MM.1S (cell line): ENCODE measurements around the gene UBL3.

ENCODE experiments used
- DNase-seq: peaks from one replicate; pipeline ENCODE4 v3.0.0-alpha.2; 2015
- H2AFZ ChIP-seq: fragments of 300-600 bp; sonication (generic); 2 replicates; pipeline ENCODE4 v1.6.0; 2016; ENCODE audit warnings: antibody characterized with exemption, low read length
- H3F3A ChIP-seq: fragments of 300-600 bp; sonication (generic); 2 replicates; pipeline ENCODE4 v1.6.1; 2016; ENCODE audit warnings: mild to moderate bottlenecking, antibody characterized with exemption, low read length, moderate library complexity, mixed read lengths; ENCODE audit not compliant: insufficient read depth
- H3K27ac ChIP-seq: fragments of 300-600 bp; sonication (generic); 2 replicates; pipeline ENCODE4 v1.5.1; 2016; ENCODE audit warnings: mild to moderate bottlenecking, low read length
- H3K27me3 ChIP-seq: fragments of 300-600 bp; sonication (generic); replicated peaks from 2 replicates; pipeline ENCODE4 v1.6.0; 2016; ENCODE audit warnings: low read length; ENCODE audit not compliant: insufficient read depth
- H3K36me3 ChIP-seq: fragments of 300-600 bp; sonication (generic); replicated peaks from 2 replicates; pipeline ENCODE4 v1.6.1; 2016; ENCODE audit warnings: mild to moderate bottlenecking, low read length, mixed read lengths; ENCODE audit not compliant: insufficient read depth
- H3K4me1 ChIP-seq: fragments of 300-600 bp; sonication (generic); 2 replicates; pipeline ENCODE4 v1.6.1; 2016; ENCODE audit warnings: low read length, mixed read lengths
- H3K4me2 ChIP-seq: fragments of 300-600 bp; sonication (generic); 2 replicates; pipeline ENCODE4 v1.6.0; 2016; ENCODE audit warnings: low read depth, low read length
- H3K4me3 ChIP-seq: fragments of 300-600 bp; sonication (generic); 2 replicates; pipeline ENCODE4 v1.5.1; 2016; ENCODE audit warnings: low read length, mixed read lengths
- H3K79me2 ChIP-seq: fragments of 300-600 bp; sonication (generic); 2 replicates; pipeline ENCODE4 v1.6.1; 2016; ENCODE audit warnings: mixed run types, low read length, mixed read lengths
- H3K9ac ChIP-seq: fragments of 300-600 bp; sonication (generic); 2 replicates; pipeline ENCODE4 v1.6.1; 2016; ENCODE audit warnings: low read length, mixed read lengths
- H3K9me2 ChIP-seq: fragments of 300-600 bp; sonication (generic); replicated peaks from 2 replicates; pipeline ENCODE4 v1.6.1; 2016; ENCODE audit warnings: mild to moderate bottlenecking, low read length, mixed read lengths; ENCODE audit not compliant: insufficient read depth
- H3K9me3 ChIP-seq: fragments of 300-600 bp; sonication (generic); replicated peaks from 2 replicates; pipeline ENCODE4 v1.6.1; 2016; ENCODE audit warnings: mild to moderate bottlenecking, low read length, mixed read lengths; ENCODE audit not compliant: insufficient read depth
- H4K20me1 ChIP-seq: fragments of 300-600 bp; sonication (generic); 2 replicates; pipeline ENCODE4 v1.6.1; 2016; ENCODE audit warnings: mild to moderate bottlenecking, low read length, moderate library complexity, mixed read lengths; ENCODE audit not compliant: insufficient read depth
- EZH2 ChIP-seq: fragments of 300-600 bp; sonication (generic); optimal IDR thresholded peaks from 2 replicates; pipeline ENCODE3; 2017; ENCODE audit warnings: low read depth, mild to moderate bottlenecking, antibody characterized with exemption, low read length, mixed read lengths
- EZH2phosphoT487 ChIP-seq: fragments of 300-600 bp; sonication (generic); IDR thresholded peaks from 2 replicates; pipeline ENCODE4 v1.6.1; 2018; ENCODE audit warnings: antibody characterized with exemption, low read length
- TF ChIP-seq, protein P1 (sequence below): fragments of 300-600 bp; sonication (generic); IDR thresholded peaks from 2 replicates; pipeline ENCODE4 v1.5.1; 2016; ENCODE audit warnings: antibody characterized with exemption, low read length, mixed read lengths

UBL3 gene

GRCh38 chr13:29892151-29892550, 41.7 kb upstream of the UBL3 start:
- H3K4me3 ChIP-seq, result no peak overlapping the region
- no peaks in the 10 kb centered on the region for H3K36me3 ChIP-seq
- H4K20me1 ChIP-seq, result no peaks in the 10 kb centered on the region
- no peaks in the 10 kb centered on the region for H3K4me1 ChIP-seq
- no peak overlapping the region for H3K9ac ChIP-seq
- no peaks in the 10 kb centered on the region for H3K9me2 ChIP-seq
- no peak overlapping the region for H3K27ac ChIP-seq
- no peaks in the 10 kb centered on the region for H3K79me2 ChIP-seq
- no peak for TF ChIP-seq EZH2
- TF ChIP-seq, protein P1, sequence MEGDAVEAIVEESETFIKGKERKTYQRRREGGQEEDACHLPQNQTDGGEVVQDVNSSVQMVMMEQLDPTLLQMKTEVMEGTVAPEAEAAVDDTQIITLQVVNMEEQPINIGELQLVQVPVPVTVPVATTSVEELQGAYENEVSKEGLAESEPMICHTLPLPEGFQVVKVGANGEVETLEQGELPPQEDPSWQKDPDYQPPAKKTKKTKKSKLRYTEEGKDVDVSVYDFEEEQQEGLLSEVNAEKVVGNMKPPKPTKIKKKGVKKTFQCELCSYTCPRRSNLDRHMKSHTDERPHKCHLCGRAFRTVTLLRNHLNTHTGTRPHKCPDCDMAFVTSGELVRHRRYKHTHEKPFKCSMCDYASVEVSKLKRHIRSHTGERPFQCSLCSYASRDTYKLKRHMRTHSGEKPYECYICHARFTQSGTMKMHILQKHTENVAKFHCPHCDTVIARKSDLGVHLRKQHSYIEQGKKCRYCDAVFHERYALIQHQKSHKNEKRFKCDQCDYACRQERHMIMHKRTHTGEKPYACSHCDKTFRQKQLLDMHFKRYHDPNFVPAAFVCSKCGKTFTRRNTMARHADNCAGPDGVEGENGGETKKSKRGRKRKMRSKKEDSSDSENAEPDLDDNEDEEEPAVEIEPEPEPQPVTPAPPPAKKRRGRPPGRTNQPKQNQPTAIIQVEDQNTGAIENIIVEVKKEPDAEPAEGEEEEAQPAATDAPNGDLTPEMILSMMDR, result no peak
- no peak for TF ChIP-seq EZH2phosphoT487
- no peak overlapping the region for H3K4me2 ChIP-seq
- H2AFZ ChIP-seq, result no peak overlapping the region
- no peak for DNase-seq
- no peaks in the 10 kb centered on the region for H3F3A ChIP-seq
- no peaks in the 10 kb centered on the region for H3K9me3 ChIP-seq
- no peaks in the 10 kb centered on the region for H3K27me3 ChIP-seq

GRCh38 chr13:29889111-29889510, 38.7 kb upstream of the UBL3 start:
- Histone ChIP-seq H3K4me2 (no peak overlapping the region), H3F3A (no peaks in the 10 kb centered on the region), H2AFZ (no peak overlapping the region), H4K20me1 (no peaks in the 10 kb centered on the region), H3K4me1 (no peaks in the 10 kb centered on the region), H3K36me3 (no peaks in the 10 kb centered on the region), H3K4me3 (no peak overlapping the region), H3K27me3 (no peaks in the 10 kb centered on the region), H3K9me3 (no peaks in the 10 kb centered on the region), H3K9me2 (no peaks in the 10 kb centered on the region), H3K27ac (no peak overlapping the region), H3K9ac (no peak overlapping the region), H3K79me2 (no peaks in the 10 kb centered on the region)
- TF ChIP-seq EZH2 (no peak), EZH2phosphoT487 (no peak)
- TF ChIP-seq, protein P1, result no peak
- no peak for DNase-seq

DNA sequence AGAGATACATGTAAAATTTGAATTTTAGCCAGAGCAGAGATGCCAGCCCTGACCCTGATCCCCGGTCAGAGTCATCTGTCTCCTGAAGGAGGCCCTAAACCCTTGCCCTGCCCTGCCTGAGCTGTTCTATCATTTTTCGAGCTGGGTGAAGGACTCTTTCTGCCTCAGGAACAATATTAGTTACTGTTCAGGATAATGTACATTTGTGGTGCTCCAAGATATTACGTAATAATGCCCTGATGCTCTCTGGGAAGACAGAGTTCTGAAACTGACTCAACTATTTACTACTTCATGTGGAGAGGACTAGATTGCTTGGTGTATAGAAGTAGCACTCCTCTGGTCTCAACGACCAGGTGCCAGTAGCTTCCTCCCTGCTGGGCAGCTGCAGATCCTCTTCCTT, 37.9 kb upstream of the UBL3 start:
- Histone ChIP-seq H3K79me2 (no peaks in the 10 kb centered on the region), H3K4me3 (no peak overlapping the region), H3K36me3 (no peaks in the 10 kb centered on the region), H3F3A (no peaks in the 10 kb centered on the region), H4K20me1 (no peaks in the 10 kb centered on the region), H3K9me2 (no peaks in the 10 kb centered on the region), H3K4me1 (no peaks in the 10 kb centered on the region), H2AFZ (no peak overlapping the region), H3K4me2 (no peak overlapping the region), H3K27me3 (no peaks in the 10 kb centered on the region), H3K9ac (no peak overlapping the region), H3K9me3 (no peaks in the 10 kb centered on the region), H3K27ac (no peak overlapping the region)
- DNase-seq, result no peak
- TF ChIP-seq EZH2phosphoT487 (no peak), EZH2 (no peak)
- TF ChIP-seq, protein P1, result no peak
